GM18505 (cell line): ENCODE results near the gene RARRES2.

Experiments used
- ATAC-seq: cut with Tn5 transposase; IDR thresholded peaks from one replicate; pipeline ENCODE4 v1.9.1; 2021; ENCODE audit not compliant: unreplicated experiment
- POLR2A ChIP-seq: IDR thresholded peaks from 4 replicates; pipeline ENCODE4 v1.6.1; 2011; ENCODE audit warnings: borderline replicate concordance; ENCODE audit not compliant: insufficient read depth, insufficient read length; ENCODE audit errors: extremely low read depth

The RARRES2 gene

GRCh38 chr7:150363370-150363769 lies 21.9 kb upstream of the RARRES2 start:
- ATAC-seq = no peak
- no peak for TF ChIP-seq POLR2A

GRCh38 chr7:150361807-150362621 lies 20.6 kb upstream of the RARRES2 start:
- TF ChIP-seq POLR2A = no peak
- no peak for ATAC-seq

- no peak for ATAC-seq
- no peak for TF ChIP-seq POLR2A
These were observed 20.0 kb upstream of the RARRES2 start for GRCh38 chr7:150361402-150361801.

- ATAC-seq = no peak
- TF ChIP-seq POLR2A = no peak
These were observed 19.1 kb upstream of the RARRES2 start for GRCh38 chr7:150360363-150361058.

GRCh38 chr7:150359622-150360362 lies 18.4 kb upstream of the RARRES2 start:
- TF ChIP-seq POLR2A = no peak
- no peak for ATAC-seq

- TF ChIP-seq POLR2A = no peak
- ATAC-seq = no peak
These were observed 17.7 kb upstream of the RARRES2 start for GRCh38 chr7:150358988-150359621.

- ATAC-seq = no peak
- TF ChIP-seq POLR2A = no peak
These were observed 17.0 kb upstream of the RARRES2 start for GRCh38 chr7:150358433-150358832.

GRCh38 chr7:150357771-150358427 lies 16.5 kb upstream of the RARRES2 start:
- ATAC-seq = peak; percentile 25
- no peak for TF ChIP-seq POLR2A

- no peak for TF ChIP-seq POLR2A
- ATAC-seq = peak; percentile 64
These were observed 15.8 kb upstream of the RARRES2 start for GRCh38 chr7:150357270-150357669.

- TF ChIP-seq POLR2A = no peak
- no peak for ATAC-seq
These were observed 15.0 kb upstream of the RARRES2 start for GRCh38 chr7:150356265-150356897.

- no peak for TF ChIP-seq POLR2A
- ATAC-seq = no peak
These were observed 14.2 kb upstream of the RARRES2 start for GRCh38 chr7:150355666-150356059.

GRCh38 chr7:150351587-150352194 lies 10.3 kb upstream of the RARRES2 start:
- TF ChIP-seq POLR2A = no peak
- ATAC-seq = no peak
